Thoracic aorta (tissue), 2 donors: ENCODE results near the gene ZNF662. TPM values are rescaled to one million over a fixed set of nuclear protein-coding genes. Genes with fewer than 3 reads are reported as not detected.

Experiments used
- ATAC-seq: fragments of 150-250 bp; one replicate; pipeline ENCODE4 v1.8.0; 2017; ENCODE audit warnings: low read depth; ENCODE audit not compliant: insufficient number of reproducible peaks, low FRiP score
- DNase-seq: peaks from one replicate; pipeline ENCODE4 v3.0.0-alpha.2; 2020; ENCODE audit warnings: low spot score
- H3K27ac ChIP-seq, 2 donors: fragments of 200-600 bp; sonication (generic); 1 replicate in 1 of 2; 2 replicates in 1 of 2; pipeline ENCODE4 v1.5.1; 2016; ENCODE audit warnings: mild to moderate bottlenecking in 2 of 2, moderate library complexity in 2 of 2
- H3K27me3 ChIP-seq: fragments of 200-600 bp; sonication (generic); replicated peaks from 2 replicates; pipeline ENCODE4 v1.6.0; 2016; ENCODE audit warnings: mild to moderate bottlenecking; ENCODE audit not compliant: insufficient read depth
- H3K36me3 ChIP-seq: fragments of 200-600 bp; sonication (generic); one replicate; pipeline ENCODE4 v1.5.1; 2016
- H3K4me1 ChIP-seq, 2 donors: fragments of 200-600 bp; sonication (generic); 1 replicate in 1 of 2; 2 replicates in 1 of 2; pipeline versions ENCODE4 v1.5.1 to v1.6.0; 2016; ENCODE audit warnings: low read depth in 2 of 2, mild to moderate bottlenecking in 1 of 2; ENCODE audit not compliant: control insufficient read depth in 1 of 2
- H3K4me3 ChIP-seq: fragments of 200-600 bp; sonication (generic); 2 replicates; pipeline ENCODE4 v1.5.1; 2016; ENCODE audit warnings: mild to moderate bottlenecking
- H3K9me3 ChIP-seq: fragments of 200-600 bp; sonication (generic); 2 replicates; pipeline ENCODE4 v1.5.1; 2016
- CTCF ChIP-seq: fragments of 200-600 bp; sonication (generic); IDR thresholded peaks from one replicate; pipeline ENCODE4 v1.5.1; 2019; ENCODE audit warnings: antibody characterized with exemption
- total RNA-seq, 2 donors: library from RNA; depleted of rRNA; stranded (reverse); fragments of >200 nt; gene quantifications; one replicate each; pipeline versions ENCODE4 v1.1.0 to v1.2.3, GENCODE V29; 2016

ZNF662 gene
- total RNA-seq, 2 donors from 2014 or later = 8.9 to 12.6 TPM

DNA sequence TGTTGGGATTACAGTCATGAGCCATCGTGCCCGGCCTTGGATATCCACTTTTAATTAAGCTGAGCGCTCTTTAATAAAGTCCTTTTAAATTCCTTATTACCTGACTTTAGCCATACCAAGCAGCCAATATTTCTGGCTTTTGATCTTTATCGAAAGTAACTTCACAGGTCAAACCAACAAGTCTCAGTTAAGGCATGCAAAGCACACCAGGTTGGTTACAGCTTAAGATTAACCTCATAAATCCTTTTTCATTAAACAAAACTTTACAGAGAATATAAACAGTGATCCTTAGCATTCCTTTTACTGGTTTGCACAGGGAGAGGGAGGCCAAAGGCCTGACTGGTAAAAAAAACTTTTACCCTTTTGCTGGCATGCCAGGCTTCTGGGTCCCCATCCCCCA lies 17.7 kb downstream of the ZNF662 start:
- Histone ChIP-seq H3K27me3 (no peaks in the 10 kb centered on the region), H3K4me3 (no peak overlapping the region), H3K27ac (no peak overlapping the region), H3K4me1 (no peaks in the 10 kb centered on the region), H3K36me3 (no peaks in the 10 kb centered on the region), H3K9me3 (peaks cover 3% of the 10 kb centered on the region)
- no peak for DNase-seq
- ATAC-seq = no peak
- no peak for TF ChIP-seq CTCF

DNA sequence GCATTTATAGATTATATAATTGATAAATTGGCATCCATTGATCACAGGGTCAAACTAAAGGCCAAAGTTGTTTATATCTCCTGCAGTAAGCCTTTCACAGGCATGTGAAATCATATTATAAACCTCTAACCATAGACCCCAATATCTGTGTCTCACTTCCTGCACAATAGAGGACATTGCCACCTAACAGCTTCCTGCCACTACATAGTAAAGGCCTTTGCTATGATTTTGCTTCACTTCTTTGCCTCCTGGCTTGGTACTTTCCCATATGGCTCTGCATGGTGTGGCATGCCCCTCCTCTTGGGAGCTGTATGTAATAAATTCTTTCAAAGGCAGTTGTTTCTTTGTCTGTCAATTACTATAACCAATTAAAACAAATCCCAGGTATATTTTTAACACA lies 20.4 kb downstream of the ZNF662 start:
- ATAC-seq (no peak), DNase-seq (no peak)
- Histone ChIP-seq H3K27me3 (no peaks in the 10 kb centered on the region), H3K9me3 (no peaks in the 10 kb centered on the region), H3K4me1 (no peaks in the 10 kb centered on the region), H3K27ac (no peak overlapping the region), H3K4me3 (no peak overlapping the region), H3K36me3 (no peaks in the 10 kb centered on the region)
- TF ChIP-seq CTCF = no peak

GRCh38 chr3:42934111-42934510 lies 28.2 kb downstream of the ZNF662 start:
- Histone ChIP-seq H3K4me3 (no peak overlapping the region), H3K27me3 (no peaks in the 10 kb centered on the region), H3K4me1 (no peaks in the 10 kb centered on the region), H3K27ac (no peak overlapping the region), H3K36me3 (no peaks in the 10 kb centered on the region), H3K9me3 (no peaks in the 10 kb centered on the region)
- no peak for ATAC-seq
- no peak for TF ChIP-seq CTCF
- no peak for DNase-seq

GRCh38 chr3:42934910-42935309 lies 29.0 kb downstream of the ZNF662 start:
- Histone ChIP-seq H3K4me3 (no peak overlapping the region), H3K9me3 (no peaks in the 10 kb centered on the region), H3K4me1 (no peaks in the 10 kb centered on the region), H3K36me3 (no peaks in the 10 kb centered on the region), H3K27ac (no peak overlapping the region), H3K27me3 (no peaks in the 10 kb centered on the region)
- DNase-seq (no peak), ATAC-seq (no peak)
- no peak for TF ChIP-seq CTCF

- H3K36me3 ChIP-seq = no peaks in the 10 kb centered on the region
- H3K4me3 ChIP-seq = no peak overlapping the region
- TF ChIP-seq CTCF = no peak
- no peaks in the 10 kb centered on the region for H3K4me1 ChIP-seq
- DNase-seq = no peak
- no peaks in the 10 kb centered on the region for H3K9me3 ChIP-seq
- no peak overlapping the region for H3K27ac ChIP-seq
- H3K27me3 ChIP-seq = no peaks in the 10 kb centered on the region
- ATAC-seq = no peak
Measured at GRCh38 chr3:42935472-42935871, 29.5 kb downstream of the ZNF662 start.
